Mammary epithelial cell (primary cell): ENCODE measurements around the gene BBS9.

Source experiments
- CTCF ChIP-seq, 2 donors: IDR thresholded peaks in 1 of 2; conservative IDR thresholded peaks in 1 of 2; 2 replicates each; pipeline ENCODE4 v1.5.1; 2011 to 2012; ENCODE audit warnings: inconsistent platforms in 2 of 2, low read length in 2 of 2, mild to moderate bottlenecking in 2 of 2, control low read depth in 1 of 2, low read depth in 1 of 2; ENCODE audit not compliant: insufficient read depth in 1 of 2; ENCODE audit errors: extremely low read depth in 1 of 2
- EZH2 ChIP-seq: IDR thresholded peaks from 2 replicates; pipeline ENCODE4 v1.6.1; 2012; ENCODE audit warnings: low read length, inconsistent platforms, borderline replicate concordance

GRCh38 chr7:33457039-33457438, 327.7 kb downstream of the BBS9 start:
- TF ChIP-seq CTCF (conservative IDR thresholded peaks at IDR 0.05 in 1 of 2, IDR thresholded peaks at IDR 0.05 in 1 of 2; ENCODE audit: extremely low read depth in 1 of 2, insufficient read depth in 1 of 2, low read depth in 1 of 2, low read length in 2 of 2) (no peak), EZH2 (no peak)
